Activated naive CD4-positive, alpha-beta T cell treated with anti-CD3 and anti-CD28 coated beads, Interleukin-2, amount 10 ng/mL, durations not matched to agents 7 days and 5 days (primary cell): ENCODE results near the gene APOLD1.
"Not testable (repeated sequence)": the region's sequence is repeated elsewhere in the genome, so short reads cannot be mapped to it uniquely, and the experiment has no call there.

ENCODE experiments used
- CTCF ChIA-PET: fragments of 350-600 bp; sonication (Branson Sonifier 250); formaldehyde crosslinking; loops from one replicate; lab custom pipeline; 2021; ENCODE audit warnings: antibody characterized with exemption; lab: Charles Lee
- DNase-seq: peaks from one replicate; pipeline ENCODE4 v3.0.0-alpha.2; 2020
- H3K27ac Mint-ChIP-seq: one replicate; pipeline ENCODE4 v1.8.0; 2021; ENCODE audit warnings: mild to moderate bottlenecking, moderate library complexity, mixed read lengths
- H3K27me3 Mint-ChIP-seq: one replicate; pipeline ENCODE4 v1.8.0; 2021; ENCODE audit warnings: mild to moderate bottlenecking, mixed read lengths
- H3K36me3 Mint-ChIP-seq: one replicate; pipeline ENCODE4 v1.8.0; 2021; ENCODE audit warnings: mixed read lengths
- H3K4me1 Mint-ChIP-seq: one replicate; pipeline ENCODE4 v1.8.0; 2021; ENCODE audit warnings: mixed read lengths
- H3K4me3 Mint-ChIP-seq: one replicate; pipeline ENCODE4 v1.8.0; 2021; ENCODE audit warnings: mild to moderate bottlenecking, moderate library complexity, mixed read lengths
- H3K9me3 Mint-ChIP-seq: one replicate; pipeline ENCODE4 v1.8.0; 2021; ENCODE audit warnings: mixed read lengths

The APOLD1 gene

GRCh38 chr12:12784911-12785814 is at the start of gene APOLD1:
Gene APOLD1, plus strand, starts transcription at chr12:12785659. Its CDS starts 33 bp downstream, at chr12:12785692.
- peaks cover 42% of the 10 kb centered on the region for H3K4me1 Mint-ChIP-seq
- CTCF ChIA-PET: interaction anchor here (0.6 to 1.2 kb wide), 2 partner anchors 106 to 433 kb away, joined by 3 to 4 read pairs; no protein-coding TSS in a partner anchor
- peak within 1 kb of the TSS; percentile 72 for H3K27ac Mint-ChIP-seq
- peaks cover 3% of the 10 kb centered on the region for H3K27me3 Mint-ChIP-seq
- H3K9me3 Mint-ChIP-seq: no peaks in the 10 kb centered on the region
- peak within 1 kb of the TSS; percentile 71 for H3K4me3 Mint-ChIP-seq
- peaks cover 6% of the 10 kb centered on the region for H3K36me3 Mint-ChIP-seq
- DNase-seq: no peak

GRCh38 chr12:12736759-12737676 is 48.4 kb upstream of the APOLD1 start:
- Mint-ChIP-seq H3K36me3 (peaks cover 50% of the 10 kb centered on the region), H3K4me1 (peaks cover 73% of the 10 kb centered on the region), H3K4me3 (peak overlapping the region; percentile 64)

GRCh38 chr12:12738152-12738551 is 47.3 kb upstream of the APOLD1 start:
- peaks cover 52% of the 10 kb centered on the region for H3K36me3 Mint-ChIP-seq
- H3K27ac Mint-ChIP-seq, H3K27me3 Mint-ChIP-seq, H3K4me3 Mint-ChIP-seq, DNase-seq, H3K9me3 Mint-ChIP-seq: not testable (repeated sequence)
- CTCF ChIA-PET: interaction anchor here (0.8 to 3.0 kb wide), 9 partner anchors 11 to 377 kb away, joined by 3 to 17 read pairs (median 8); partner anchors contain the start of gene DUSP16
- peaks cover 72% of the 10 kb centered on the region for H3K4me1 Mint-ChIP-seq

More at GRCh38 chr12:12736759-12737676, 48.4 kb upstream of the APOLD1 start:
- CTCF ChIA-PET: interaction anchor here (0.5 to 3.0 kb wide), 35 partner anchors 9 to 403 kb away, joined by 3 to 25 read pairs (median 4); partner anchors contain the start of gene DUSP16
- peak; percentile 72 for DNase-seq
- H3K9me3 Mint-ChIP-seq: no peaks in the 10 kb centered on the region
- H3K27ac Mint-ChIP-seq: peak overlapping the region; percentile 97
- no peaks in the 10 kb centered on the region for H3K27me3 Mint-ChIP-seq

- CTCF ChIA-PET: interaction anchor here (0.9 kb wide), 1 partner anchor 46 kb away, joined by 3 read pairs; no protein-coding TSS in a partner anchor
- peaks cover 58% of the 10 kb centered on the region for H3K36me3 Mint-ChIP-seq
- H3K4me3 Mint-ChIP-seq: no peak overlapping the region
- no peak for DNase-seq
- no peaks in the 10 kb centered on the region for H3K27me3 Mint-ChIP-seq
- no peaks in the 10 kb centered on the region for H3K9me3 Mint-ChIP-seq
- peaks cover 42% of the 10 kb centered on the region for H3K4me1 Mint-ChIP-seq
- peak overlapping the region; percentile 7 for H3K27ac Mint-ChIP-seq
Observed at GRCh38 chr12:12741660-12742059, 43.8 kb upstream of the APOLD1 start.

- H3K27ac Mint-ChIP-seq: no peak overlapping the region
- peaks cover 33% of the 10 kb centered on the region for H3K4me1 Mint-ChIP-seq
- H3K27me3 Mint-ChIP-seq: no peaks in the 10 kb centered on the region
- CTCF ChIA-PET: interaction anchor here (2.1 kb wide), 1 partner anchor 8 kb away, joined by 11 read pairs; no protein-coding TSS in a partner anchor
- no peak overlapping the region for H3K4me3 Mint-ChIP-seq
- H3K36me3 Mint-ChIP-seq: peaks cover 69% of the 10 kb centered on the region
- no peaks in the 10 kb centered on the region for H3K9me3 Mint-ChIP-seq
- DNase-seq: no peak
Observed at GRCh38 chr12:12744546-12745305, 40.7 kb upstream of the APOLD1 start.

GRCh38 chr12:12745576-12746211 is 39.8 kb upstream of the APOLD1 start:
- Mint-ChIP-seq H3K27ac (no peak overlapping the region), H3K9me3 (no peaks in the 10 kb centered on the region), H3K36me3 (peaks cover 69% of the 10 kb centered on the region), H3K4me3 (no peak overlapping the region), H3K27me3 (no peaks in the 10 kb centered on the region), H3K4me1 (peaks cover 32% of the 10 kb centered on the region)
- CTCF ChIA-PET: interaction anchor here (2.1 kb wide), 1 partner anchor 9 kb away, joined by 11 read pairs; no protein-coding TSS in a partner anchor
- no peak for DNase-seq

- H3K36me3 Mint-ChIP-seq: peaks cover 74% of the 10 kb centered on the region
- H3K4me3 Mint-ChIP-seq: no peak overlapping the region
- CTCF ChIA-PET: no interaction called here
- H3K27ac Mint-ChIP-seq: no peak overlapping the region
- H3K27me3 Mint-ChIP-seq: no peaks in the 10 kb centered on the region
- H3K4me1 Mint-ChIP-seq: peaks cover 19% of the 10 kb centered on the region
- H3K9me3 Mint-ChIP-seq: no peaks in the 10 kb centered on the region
- no peak for DNase-seq
Observed at GRCh38 chr12:12747278-12747677, 38.2 kb upstream of the APOLD1 start.

- H3K9me3 Mint-ChIP-seq: no peaks in the 10 kb centered on the region
- peaks cover 16% of the 10 kb centered on the region for H3K4me1 Mint-ChIP-seq
- H3K4me3 Mint-ChIP-seq: no peak overlapping the region
- CTCF ChIA-PET: no interaction called here
- no peak overlapping the region for H3K27ac Mint-ChIP-seq
- peaks cover 78% of the 10 kb centered on the region for H3K36me3 Mint-ChIP-seq
- no peaks in the 10 kb centered on the region for H3K27me3 Mint-ChIP-seq
- DNase-seq: no peak
Observed at GRCh38 chr12:12748044-12748443, 37.4 kb upstream of the APOLD1 start.

- H3K9me3 Mint-ChIP-seq: no peaks in the 10 kb centered on the region
- CTCF ChIA-PET: no interaction called here
- peaks cover 71% of the 10 kb centered on the region for H3K36me3 Mint-ChIP-seq
- no peak overlapping the region for H3K4me3 Mint-ChIP-seq
- DNase-seq: no peak
- no peaks in the 10 kb centered on the region for H3K27me3 Mint-ChIP-seq
- peaks cover 15% of the 10 kb centered on the region for H3K4me1 Mint-ChIP-seq
- no peak overlapping the region for H3K27ac Mint-ChIP-seq
Observed at GRCh38 chr12:12749433-12749832, 36.0 kb upstream of the APOLD1 start.

- no peak for DNase-seq
- Mint-ChIP-seq H3K27me3 (no peaks in the 10 kb centered on the region), H3K4me3 (no peak overlapping the region), H3K27ac (no peak overlapping the region), H3K36me3 (peaks cover 44% of the 10 kb centered on the region), H3K9me3 (no peaks in the 10 kb centered on the region), H3K4me1 (no peaks in the 10 kb centered on the region)
- CTCF ChIA-PET: no interaction called here
Observed at GRCh38 chr12:12755923-12756322, 29.5 kb upstream of the APOLD1 start.

- Mint-ChIP-seq H3K27ac (no peak overlapping the region), H3K4me3 (no peak overlapping the region), H3K36me3 (peaks cover 40% of the 10 kb centered on the region), H3K9me3 (no peaks in the 10 kb centered on the region), H3K4me1 (no peaks in the 10 kb centered on the region), H3K27me3 (no peaks in the 10 kb centered on the region)
- CTCF ChIA-PET: no interaction called here
- no peak for DNase-seq
Observed at GRCh38 chr12:12757121-12757520, 28.3 kb upstream of the APOLD1 start.

GRCh38 chr12:12759234-12759915 is 26.1 kb upstream of the APOLD1 start:
- H3K27me3 Mint-ChIP-seq: no peaks in the 10 kb centered on the region
- no peak overlapping the region for H3K27ac Mint-ChIP-seq
- peaks cover 36% of the 10 kb centered on the region for H3K36me3 Mint-ChIP-seq
- CTCF ChIA-PET: interaction anchor here (0.8 kb wide), 1 partner anchor 71 kb away, joined by 4 read pairs; no protein-coding TSS in a partner anchor
- no peak for DNase-seq
- H3K9me3 Mint-ChIP-seq: no peaks in the 10 kb centered on the region
- H3K4me3 Mint-ChIP-seq: no peak overlapping the region
- H3K4me1 Mint-ChIP-seq: no peaks in the 10 kb centered on the region
